GM19025 (cell line): Measurements from ENCODE around the gene HINFP.
"Not testable (repeated sequence)": the region's sequence is repeated elsewhere in the genome, so short reads cannot be mapped to it uniquely, and the experiment has no call there.

Experiments used
- ATAC-seq: cut with Tn5 transposase; IDR thresholded peaks from one replicate; pipeline ENCODE4 v1.9.1; 2021; ENCODE audit warnings: mild to moderate bottlenecking, low read depth, moderate library complexity; ENCODE audit not compliant: unreplicated experiment

Gene HINFP

GRCh38 chr11:119153049-119153818 lies 31.9 kb downstream of the HINFP start:
- no peak for ATAC-seq

- ATAC-seq: no peak
Observed at GRCh38 chr11:119154178-119154577, 32.8 kb downstream of the HINFP start.

GRCh38 chr11:119155733-119156492 lies 34.5 kb downstream of the HINFP start:
- no peak for ATAC-seq

- no peak for ATAC-seq
Observed at GRCh38 chr11:119156496-119156895, 35.1 kb downstream of the HINFP start.

GRCh38 chr11:119157063-119157462 lies 35.7 kb downstream of the HINFP start:
- no peak for ATAC-seq

GRCh38 chr11:119158467-119158866 lies 37.1 kb downstream of the HINFP start:
- no peak for ATAC-seq

GRCh38 chr11:119160151-119160550 lies 38.8 kb downstream of the HINFP start:
- ATAC-seq: no peak

- no peak for ATAC-seq
Observed at GRCh38 chr11:119161871-119162270, 40.5 kb downstream of the HINFP start.

GRCh38 chr11:119166368-119167076 lies 45.1 kb downstream of the HINFP start:
- ATAC-seq: no peak

GRCh38 chr11:119167077-119167458 lies 45.7 kb downstream of the HINFP start:
- not testable (repeated sequence) for ATAC-seq

GRCh38 chr11:119167933-119168332 lies 46.6 kb downstream of the HINFP start:
- ATAC-seq: no peak

- ATAC-seq: peak; percentile 97
Observed at GRCh38 chr11:119168471-119169281, 47.3 kb downstream of the HINFP start, which contains the start of gene NLRX1. NLRX1 (plus strand) TSS chr11:119168725; CDS start chr11:119171404, 2,679 bp downstream.

GRCh38 chr11:119169282-119169719 lies 47.9 kb downstream of the HINFP start:
- no peak for ATAC-seq

GRCh38 chr11:119172513-119172912 lies 51.1 kb downstream of the HINFP start:
- no peak for ATAC-seq

GRCh38 chr11:119173453-119173852 lies 52.1 kb downstream of the HINFP start:
- no peak for ATAC-seq

GRCh38 chr11:119175493-119176077 lies 54.2 kb downstream of the HINFP start:
- no peak for ATAC-seq

- ATAC-seq: no peak
Observed at GRCh38 chr11:119178166-119178680, 56.8 kb downstream of the HINFP start.

GRCh38 chr11:119179342-119179741 lies 58.0 kb downstream of the HINFP start:
- no peak for ATAC-seq

GRCh38 chr11:119179983-119180382 lies 58.6 kb downstream of the HINFP start:
- no peak for ATAC-seq
